HepG2 (cell line): ENCODE measurements around the gene CACNA1G. TPM values are rescaled to one million over a fixed set of nuclear protein-coding genes. Genes with fewer than 3 reads are reported as not detected.

Experiments used
- ATF1 ChIP-seq: IDR thresholded peaks from 2 replicates; pipeline ENCODE4 v1.6.1; 2016; ENCODE audit warnings: mild to moderate bottlenecking, control low read depth
- ATM ChIP-seq: fragments of 450-650 bp; IDR thresholded peaks from 2 replicates; pipeline ENCODE4 v1.7.1; 2017; ENCODE audit warnings: mild to moderate bottlenecking, borderline replicate concordance
- CBFB ChIP-seq: sonication (generic); formaldehyde crosslinking; IDR thresholded peaks from 2 replicates; pipeline ENCODE4 v1.4.0; 2020; ENCODE audit warnings: missing genetic modification reagents
- CREB3 ChIP-seq: sonication (generic); formaldehyde crosslinking; IDR thresholded peaks from 2 replicates; pipeline ENCODE4 v1.5.0; 2020; ENCODE audit warnings: missing genetic modification reagents
- E2F5 ChIP-seq: sonication (generic); formaldehyde crosslinking; conservative IDR thresholded peaks from 2 replicates; pipeline ENCODE4 v1.4.0; 2020; ENCODE audit warnings: missing genetic modification reagents
- HDAC1 ChIP-seq: sonication (generic); formaldehyde crosslinking; IDR thresholded peaks from 2 replicates; pipeline ENCODE4 v1.5.1; 2020; ENCODE audit warnings: mild to moderate bottlenecking, missing genetic modification reagents
- HNF1B ChIP-seq: sonication (generic); formaldehyde crosslinking; IDR thresholded peaks from 2 replicates; pipeline ENCODE4 v1.5.1; 2020; ENCODE audit warnings: mild to moderate bottlenecking, moderate library complexity, missing genetic modification reagents
- IKZF4 ChIP-seq: sonication (generic); formaldehyde crosslinking; IDR thresholded peaks from 2 replicates; pipeline ENCODE4 v1.5.1; 2020; ENCODE audit warnings: borderline replicate concordance, mild to moderate bottlenecking, low read depth, missing genetic modification reagents; ENCODE audit errors: not compliant biosample characterization
- KLF16 ChIP-seq, 2 experiments: sonication (generic) in 1 of 2; formaldehyde crosslinking in 1 of 2; IDR thresholded peaks; 2 replicates each; pipeline versions ENCODE4 v1.6.1 to v1.8.0; 2016 to 2023; ENCODE audit warnings: missing genetic modification reagents in 2 of 2, missing compliant biosample characterization in 1 of 2
- NFE2L2 ChIP-seq: fragments of 150-350 bp; IDR thresholded peaks from 2 replicates; pipeline ENCODE4 v1.6.1; 2014; ENCODE audit warnings: low read length
- NFRKB ChIP-seq: fragments of 450-650 bp; IDR thresholded peaks from 2 replicates; pipeline ENCODE4 v1.6.1; 2017
- RXRA ChIP-seq: sonication (generic); formaldehyde crosslinking; IDR thresholded peaks from 2 replicates; pipeline ENCODE4 v1.5.1; 2020; ENCODE audit warnings: missing genetic modification reagents
- SALL2 ChIP-seq: sonication (generic); formaldehyde crosslinking; IDR thresholded peaks from 2 replicates; pipeline ENCODE4 v1.8.1; 2023; ENCODE audit warnings: mild to moderate bottlenecking, missing genetic modification reagents, inconsistent platforms
- SETDB1 ChIP-seq: sonication (generic); formaldehyde crosslinking; IDR thresholded peaks from 2 replicates; pipeline ENCODE4 v1.5.1; 2020; ENCODE audit warnings: missing genetic modification reagents, mild to moderate bottlenecking, borderline replicate concordance
- TBX3 ChIP-seq: fragments of 450-650 bp; IDR thresholded peaks from 2 replicates; pipeline ENCODE4 v1.6.1; 2017; ENCODE audit warnings: antibody characterized with exemption, mild to moderate bottlenecking, inconsistent platforms, borderline replicate concordance
- ZFX ChIP-seq: sonication (generic); formaldehyde crosslinking; IDR thresholded peaks from 2 replicates; pipeline ENCODE4 v1.4.0; 2020; ENCODE audit warnings: mild to moderate bottlenecking, low read depth, missing genetic modification reagents, moderate library complexity
- ZNF280D ChIP-seq: sonication (generic); formaldehyde crosslinking; IDR thresholded peaks from 2 replicates; pipeline ENCODE4 v1.5.1; 2020; ENCODE audit warnings: mild to moderate bottlenecking, missing genetic modification reagents
- ZNF30 ChIP-seq: sonication (generic); formaldehyde crosslinking; IDR thresholded peaks from 2 replicates; pipeline ENCODE4 v1.5.0; 2020; ENCODE audit warnings: mild to moderate bottlenecking, missing genetic modification reagents
- ZNF430 ChIP-seq: sonication (generic); formaldehyde crosslinking; IDR thresholded peaks from 2 replicates; pipeline ENCODE4 v1.9.0; 2021; ENCODE audit warnings: mild to moderate bottlenecking, missing genetic modification reagents
- ZNF460 ChIP-seq: sonication (generic); formaldehyde crosslinking; IDR thresholded peaks from 2 replicates; pipeline ENCODE4 v1.5.1; 2020; ENCODE audit warnings: missing genetic modification reagents, mild to moderate bottlenecking, borderline replicate concordance
- ZNF510 ChIP-seq: sonication (generic); formaldehyde crosslinking; IDR thresholded peaks from 2 replicates; pipeline ENCODE4 v1.4.0; 2020; ENCODE audit warnings: low read depth, mild to moderate bottlenecking, missing genetic modification reagents
- ZNF549 ChIP-seq: sonication (generic); formaldehyde crosslinking; IDR thresholded peaks from 2 replicates; pipeline ENCODE4 v1.5.0; 2020; ENCODE audit warnings: missing genetic modification reagents
- ZNF614 ChIP-seq: IDR thresholded peaks from 2 replicates; pipeline ENCODE4 v1.6.1; 2018; ENCODE audit warnings: missing biosample characterization, missing genetic modification reagents, inconsistent platforms, borderline replicate concordance
- ZNF660 ChIP-seq: sonication (generic); formaldehyde crosslinking; IDR thresholded peaks from 2 replicates; pipeline ENCODE4 v1.5.1; 2020; ENCODE audit warnings: mild to moderate bottlenecking, low read depth, missing genetic modification reagents, borderline replicate concordance
- polyA plus RNA-seq, 8 experiments: library from polyadenylated mRNA; depleted of rRNA in 3 of 8; stranded (reverse) in 7 of 8; unstranded in 1 of 8; fragments of >200 nt; fragmentation: Illumina TruSeq in 4 of 8; extraction: Trizol in 4 of 8; gene quantifications; 2 replicates each; pipeline versions ENCODE4 v1.2.1 to v1.2.3, GENCODE V29; 2011 to 2016; ENCODE audit warnings: low read depth in 4 of 8, missing spikeins in 1 of 8, mixed read lengths in 1 of 8; ENCODE audit not compliant: insufficient read depth in 1 of 8
- total RNA-seq, 5 experiments: library from RNA; depleted of rRNA; stranded (reverse); fragments of >200 nt; fragmentation: Illumina TruSeq; extraction: Trizol; gene quantifications; 2 replicates each; pipeline ENCODE4 v1.2.3, GENCODE V29; 2016; ENCODE audit warnings: low read depth in 1 of 5

Gene CACNA1G
- total and polyA plus RNA-seq, 2 of the 13 experiments (the other 11 are each of a cell fraction or from before 2014, with no cell fraction given), result 0.02 TPM; not detected in 1

- TF ChIP-seq ZNF660 (CRISPR knock-in tag), result no peak
- peak; percentile 26; the same call in 1 of the 2 replicates for TF ChIP-seq ZNF430
- no peak for TF ChIP-seq ZNF549 (CRISPR knock-in tag)
- no peak for TF ChIP-seq ZNF30 (CRISPR knock-in tag)
- no peak for TF ChIP-seq CBFB (CRISPR knock-in tag)
- no peak for TF ChIP-seq SALL2 (CRISPR knock-in tag)
- 0 out of 2 replicates have a peak, but pooled peaks have one; percentile 29 for TF ChIP-seq ZNF510 (CRISPR knock-in tag)
- TF ChIP-seq KLF16 (CRISPR knock-in tag; IDR thresholded peaks at IDR 0.05), result no peak
- no peak for TF ChIP-seq ZNF280D
- no peak for TF ChIP-seq NFRKB
- TF ChIP-seq RXRA, result peak; percentile 45; the same call in 1 of the 2 replicates
- no peak for TF ChIP-seq SETDB1
- 0 out of 2 replicates have a peak, but pooled peaks have one; percentile 34 for TF ChIP-seq HNF1B (CRISPR knock-in tag)
- TF ChIP-seq HDAC1 (CRISPR knock-in tag), result no peak; the same call in 1 of the 2 replicates
- no peak for TF ChIP-seq NFE2L2
- peak; percentile 55 for TF ChIP-seq ZFX (CRISPR knock-in tag)
- no peak for TF ChIP-seq ATF1 (CRISPR knock-in tag)
- TF ChIP-seq IKZF4 (CRISPR knock-in tag), result no peak
- no peak; the same call in 1 of the 2 replicates for TF ChIP-seq ZNF614 (CRISPR knock-in tag)
- TF ChIP-seq E2F5 (CRISPR knock-in tag), result no peak; the same call in 1 of the 2 replicates
- TF ChIP-seq TBX3, result no peak
- no peak for TF ChIP-seq ATM
- TF ChIP-seq CREB3, result no peak
- no peak for TF ChIP-seq ZNF460 (CRISPR knock-in tag)
Observed at GRCh38 chr17:50634915-50635731, 74.6 kb downstream of the CACNA1G start (continued).
